ENCODE data around the gene LRRC75B. TPM values are rescaled to one million over a fixed set of nuclear protein-coding genes. Genes with fewer than 3 reads are reported as not detected.

The LRRC75B gene
- total and polyA plus RNA-seq, 9 of the 15 experiments (the other 6 are each of a cell fraction or from before 2014, with no cell fraction given), result 0.10 to 2.8 (median 1.0) TPM; not detected in 1

DNA sequence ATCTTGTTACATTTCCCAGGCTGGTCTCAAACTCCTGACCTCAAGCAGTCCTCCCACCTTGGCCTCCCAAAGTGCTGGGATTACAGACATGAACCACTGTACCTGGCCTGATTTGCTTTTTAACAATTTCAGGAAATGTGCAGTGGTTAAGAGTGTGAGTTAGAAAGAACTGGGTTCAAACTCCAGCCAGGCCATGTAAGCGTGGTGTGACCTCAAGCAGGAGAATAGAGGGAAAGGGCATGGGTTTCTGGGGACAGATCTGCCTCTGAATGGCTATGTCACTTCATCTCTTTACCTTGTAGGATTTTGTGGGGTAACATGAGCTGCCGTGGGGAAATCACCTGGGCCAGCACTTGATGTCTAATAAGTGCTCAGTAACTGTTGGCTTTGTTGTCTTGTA, 27.8 kb downstream of the LRRC75B start:
- Histone ChIP-seq H3K9me1 (ENCODE audit: control insufficient read depth, insufficient read depth, low read length) (no peaks in the 10 kb centered on the region), H4K20me1 (replicated peaks; ENCODE audit: control insufficient read depth, insufficient read depth, low read length) (peaks cover 13% of the 10 kb centered on the region), H3K4me3 (no peak overlapping the region), H3K79me2 (ENCODE audit: control insufficient read depth, insufficient read depth, low read length) (peaks cover 76% of the 10 kb centered on the region), H2AFZ (ENCODE audit: low read depth, low read length) (no peak overlapping the region), H3K9ac (ENCODE audit: insufficient read depth in 1 of 2, low read depth in 2 of 2, low read length in 2 of 2) (no peak overlapping the region), H3K4me1 (replicated peaks in 1 of 2; ENCODE audit: control insufficient read depth in 2 of 2, insufficient read depth in 2 of 2, low read length in 2 of 2) (peaks cover 0 to 4% of the 10 kb centered on the region in 2 experiments; a peak in 2 of 5 replicates), H3K27me3 (ENCODE audit: control insufficient read depth in 2 of 2, insufficient read depth in 2 of 2, low read length in 2 of 2) (no peaks in the 10 kb centered on the region), H3K9me3 (replicated peaks; ENCODE audit: control insufficient read depth, insufficient read depth, low read depth, low read length) (no peaks in the 10 kb centered on the region), H3K36me3 (ENCODE audit: control insufficient read depth, insufficient read depth, low read length) (peaks cover 80% of the 10 kb centered on the region; the same call in 2 of the 3 replicates), H3K27ac (ENCODE audit: extremely low read depth, low read depth, low read length) (no peak overlapping the region), H3K4me2 (ENCODE audit: insufficient read depth, low read length) (no peak overlapping the region)
- POLR2A ChIA-PET, result interaction anchor here (0.9 to 1.1 kb wide), 2 partner anchors 9 to 10 kb away, joined by 3 read pairs; partner anchors contain the start of gene GUCD1
- intact Hi-C loops (cut with micrococcal nuclease) (no loop called here), in situ Hi-C loops (cut with MboI) (no loop called here)
- no peak for ATAC-seq
- FAIRE-seq, result no peak
- BruUV-seq (replicated peaks), result no TSS peak
- DNase-seq (ENCODE audit: extremely low read depth in 1 of 4, low spot score in 3 of 4), result no peak
- CTCF ChIA-PET (ENCODE audit: low intra/inter-chr PET ratio), result no interaction called here
- WGBS (ENCODE audit: insufficient coverage, low coverage, missing lambda C conversion rate), result 92% methylated on average over 2 of the region's 2 CpGs
- TF ChIP-seq ZSCAN29 (IDR thresholded peaks at IDR 0.05) (no peak), ASH1L (IDR thresholded peaks at IDR 0.05; ENCODE audit: borderline replicate concordance, low read depth, partially characterized antibody) (no peak), TAF15 (IDR thresholded peaks at IDR 0.05; ENCODE audit: low read depth, low read length) (no peak), FOXA3 (CRISPR knock-in tag; conservative IDR thresholded peaks at IDR 0.05 in 1 of 2, IDR thresholded peaks at IDR 0.05 in 1 of 2) (no peak), NCOA6 (IDR thresholded peaks at IDR 0.05) (no peak), THRAP3 (IDR thresholded peaks at IDR 0.05; ENCODE audit: borderline replicate concordance) (no peak), ETV1 (tag; conservative IDR thresholded peaks at IDR 0.05; ENCODE audit: low read depth) (no peak), GTF2E2 (tag; IDR thresholded peaks at IDR 0.05) (no peak), SETDB1 (IDR thresholded peaks at IDR 0.05; ENCODE audit: low read length) (no peak), RAD21 (CRISPR knock-in tag; conservative IDR thresholded peaks at IDR 0.05 in 1 of 2, IDR thresholded peaks at IDR 0.05 in 1 of 2) (no peak)
- TF ChIP-seq, protein P1, sequence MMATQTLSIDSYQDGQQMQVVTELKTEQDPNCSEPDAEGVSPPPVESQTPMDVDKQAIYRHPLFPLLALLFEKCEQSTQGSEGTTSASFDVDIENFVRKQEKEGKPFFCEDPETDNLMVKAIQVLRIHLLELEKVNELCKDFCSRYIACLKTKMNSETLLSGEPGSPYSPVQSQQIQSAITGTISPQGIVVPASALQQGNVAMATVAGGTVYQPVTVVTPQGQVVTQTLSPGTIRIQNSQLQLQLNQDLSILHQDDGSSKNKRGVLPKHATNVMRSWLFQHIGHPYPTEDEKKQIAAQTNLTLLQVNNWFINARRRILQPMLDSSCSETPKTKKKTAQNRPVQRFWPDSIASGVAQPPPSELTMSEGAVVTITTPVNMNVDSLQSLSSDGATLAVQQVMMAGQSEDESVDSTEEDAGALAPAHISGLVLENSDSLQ (IDR thresholded peaks at IDR 0.05), result no peak
